SK-N-DZ (cell line): ENCODE results near the gene RNF222. TPM values are rescaled to one million over a fixed set of nuclear protein-coding genes. Genes with fewer than 3 reads are reported as not detected.

ENCODE experiments used
- DNase-seq: peaks from one replicate; pipeline ENCODE4 v3.0.0-alpha.2; 2015; ENCODE audit warnings: low spot score
- polyA plus RNA-seq, 2 experiments: library from polyadenylated mRNA; depleted of rRNA; stranded (reverse); fragments of >200 nt; gene quantifications; 2 replicates each; pipeline ENCODE4 v1.2.3, GENCODE V29; 2014

Gene RNF222
- 0.21 TPM in 1 of 2 replicates, not detected in the other for polyA plus RNA-seq (2014; cell fraction: cytosol; rRNA removed)
- 0.81 TPM in 1 of 2 replicates, not detected in the other for polyA plus RNA-seq (2014; cell fraction: nucleus; rRNA removed)

- DNase-seq: no peak
Measured at GRCh38 chr17:8397636-8398035, at the start of gene RNF222. Gene RNF222, minus strand, starts transcription at chr17:8397827. Its CDS starts 4,366 bp downstream, at chr17:8393461.

- DNase-seq: no peak
Measured at GRCh38 chr17:8445536-8445935, 47.9 kb upstream of the RNF222 start.

- no peak for DNase-seq
Measured at GRCh38 chr17:8444494-8444893, 46.9 kb upstream of the RNF222 start.

- no peak for DNase-seq
Measured at GRCh38 chr17:8443756-8444155, 46.1 kb upstream of the RNF222 start.

GRCh38 chr17:8442310-8442709, 44.7 kb upstream of the RNF222 start:
- DNase-seq: no peak

- DNase-seq: no peak
Measured at GRCh38 chr17:8441690-8442089, 44.1 kb upstream of the RNF222 start.

- DNase-seq: no peak
Measured at GRCh38 chr17:8439681-8440080, 42.1 kb upstream of the RNF222 start.

GRCh38 chr17:8438441-8438840, 40.8 kb upstream of the RNF222 start:
- no peak for DNase-seq

- DNase-seq: no peak
Measured at GRCh38 chr17:8436844-8437171, 39.2 kb upstream of the RNF222 start.

GRCh38 chr17:8436169-8436843, 38.7 kb upstream of the RNF222 start:
- peak; percentile 52 for DNase-seq

- DNase-seq: peak; percentile 98
Measured at GRCh38 chr17:8435245-8436168, 37.9 kb upstream of the RNF222 start, which contains the start of gene NDEL1. Gene NDEL1, plus strand, starts transcription at chr17:8435884. Its CDS starts 8,388 bp downstream, at chr17:8444272.

- DNase-seq: no peak
Measured at GRCh38 chr17:8430966-8431365, 33.3 kb upstream of the RNF222 start.

- no peak for DNase-seq
Measured at GRCh38 chr17:8426802-8427201, 29.2 kb upstream of the RNF222 start.

GRCh38 chr17:8426094-8426720, 28.6 kb upstream of the RNF222 start:
- DNase-seq: no peak

- no peak for DNase-seq
Measured at GRCh38 chr17:8421571-8421970, 23.9 kb upstream of the RNF222 start.

- DNase-seq: no peak
Measured at GRCh38 chr17:8420041-8420934, 22.7 kb upstream of the RNF222 start.

- no peak for DNase-seq
Measured at GRCh38 chr17:8419305-8419704, 21.7 kb upstream of the RNF222 start.

GRCh38 chr17:8418471-8418870, 20.8 kb upstream of the RNF222 start:
- DNase-seq: no peak

- no peak for DNase-seq
Measured at GRCh38 chr17:8417806-8418205, 20.2 kb upstream of the RNF222 start.

- DNase-seq: no peak
Measured at GRCh38 chr17:8413938-8414337, 16.3 kb upstream of the RNF222 start.

GRCh38 chr17:8413328-8413727, 15.7 kb upstream of the RNF222 start:
- no peak for DNase-seq
